Measurements from ENCODE around the gene ASAP2.

Gene ASAP2

GRCh38 chr2:9337901-9338300 is 131.3 kb downstream of the ASAP2 start:
- DNase-seq (ENCODE audit: extremely low read depth in 1 of 2, low read depth in 1 of 2), result no peak

DNA sequence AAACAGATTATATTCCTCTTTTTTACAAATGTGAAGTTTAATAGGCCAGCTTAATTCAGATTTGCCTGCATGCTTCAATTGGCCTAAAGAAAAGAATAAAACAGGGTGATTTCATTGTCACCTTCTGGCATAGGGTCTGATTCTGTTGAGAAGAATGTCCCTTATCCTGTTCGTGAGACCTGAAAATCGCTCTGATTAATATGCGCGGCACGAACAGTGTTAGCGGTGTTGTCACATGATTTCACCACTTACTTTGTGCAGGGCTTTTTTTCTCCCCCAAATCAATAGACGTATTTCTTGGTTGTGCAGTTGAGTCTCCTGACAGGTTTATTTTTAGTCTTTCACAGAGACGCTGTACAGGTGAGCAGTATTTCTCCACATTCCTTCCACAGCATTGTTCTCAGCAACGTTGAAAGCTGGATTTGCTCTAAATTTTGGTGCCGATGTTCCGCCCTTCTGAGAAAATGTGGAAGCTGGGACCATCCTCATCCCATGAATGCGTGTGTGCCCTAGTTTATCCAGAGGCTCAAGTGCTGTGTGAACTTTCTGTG is 134.8 kb downstream of the ASAP2 start:
- DNase-seq (ENCODE audit: extremely low read depth in 1 of 2, low read depth in 1 of 2), result no peak

GRCh38 chr2:9342659-9343058 is 136.0 kb downstream of the ASAP2 start:
- no peak for DNase-seq (ENCODE audit: extremely low read depth in 1 of 2, low read depth in 1 of 2)

DNA sequence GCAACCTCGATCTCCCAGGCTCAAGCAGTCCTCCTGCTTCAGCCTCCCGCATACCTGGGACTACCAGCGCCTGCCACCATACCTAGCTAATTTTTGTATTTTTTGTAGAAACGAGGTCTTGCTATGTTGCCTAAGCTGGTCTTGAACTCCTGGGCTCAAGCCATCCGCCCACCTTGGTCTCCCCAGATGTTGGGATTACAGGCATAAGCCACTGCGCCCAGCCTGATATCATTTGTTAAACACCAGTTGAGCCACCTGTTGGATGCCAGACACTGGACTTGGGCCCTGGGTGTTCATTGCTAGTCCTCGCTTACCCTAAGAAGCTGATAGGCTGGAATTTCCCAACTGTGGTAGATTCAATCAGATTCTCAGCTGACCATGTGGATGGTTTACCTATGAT is 136.9 kb downstream of the ASAP2 start:
- DNase-seq (ENCODE audit: extremely low read depth in 1 of 2, low read depth in 1 of 2), result no peak

DNA sequence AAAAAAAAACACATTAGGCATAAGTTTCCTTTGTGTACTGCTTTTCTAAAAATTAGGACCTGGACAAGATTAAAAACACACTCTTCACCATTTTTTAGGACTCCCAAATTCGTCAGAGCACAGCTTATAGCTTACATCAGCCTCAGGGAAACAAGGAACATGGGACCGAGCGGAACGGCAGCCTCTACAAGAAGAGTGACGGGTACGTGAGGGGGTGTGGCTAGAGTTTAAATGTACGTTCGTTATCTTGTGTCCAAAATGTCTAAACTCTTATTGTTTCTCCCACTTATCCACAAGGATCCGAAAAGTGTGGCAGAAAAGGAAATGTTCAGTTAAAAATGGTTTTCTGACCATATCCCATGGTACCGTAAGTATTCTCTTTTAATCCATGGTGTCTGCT is 137.8 kb downstream of the ASAP2 start:
- DNase-seq (ENCODE audit: extremely low read depth in 1 of 2, low read depth in 1 of 2), result no peak

GRCh38 chr2:9345343-9345742 is 138.7 kb downstream of the ASAP2 start:
- no peak for DNase-seq (ENCODE audit: extremely low read depth in 1 of 2, low read depth in 1 of 2)

DNA sequence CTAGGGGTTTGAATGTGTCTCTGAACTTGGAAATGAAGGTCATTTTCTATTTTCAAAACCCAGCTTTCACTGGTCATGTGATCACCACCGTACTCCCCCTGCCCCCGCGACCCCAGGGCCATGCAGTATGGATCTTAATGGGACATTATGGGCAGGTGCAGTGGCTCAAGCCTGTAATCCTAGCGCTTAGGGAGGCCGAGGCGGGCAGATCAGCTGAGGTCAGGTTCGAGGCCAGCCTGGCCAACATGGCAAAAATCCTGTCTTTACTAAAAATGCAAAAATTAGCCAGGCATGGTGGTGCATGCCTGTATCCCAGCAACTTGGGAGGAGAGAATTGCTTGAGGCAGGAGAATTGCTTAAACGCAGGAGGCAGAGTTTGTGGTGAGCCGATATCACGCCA is 139.4 kb downstream of the ASAP2 start:
- no peak for DNase-seq (ENCODE audit: extremely low read depth in 1 of 2, low read depth in 1 of 2)

- no peak for DNase-seq (ENCODE audit: extremely low read depth in 1 of 2, low read depth in 1 of 2)
These were observed 140.3 kb downstream of the ASAP2 start for GRCh38 chr2:9346885-9347284.

- no peak for DNase-seq (ENCODE audit: extremely low read depth in 1 of 2, low read depth in 1 of 2)
These were observed 140.8 kb downstream of the ASAP2 start for GRCh38 chr2:9347411-9347881.

DNA sequence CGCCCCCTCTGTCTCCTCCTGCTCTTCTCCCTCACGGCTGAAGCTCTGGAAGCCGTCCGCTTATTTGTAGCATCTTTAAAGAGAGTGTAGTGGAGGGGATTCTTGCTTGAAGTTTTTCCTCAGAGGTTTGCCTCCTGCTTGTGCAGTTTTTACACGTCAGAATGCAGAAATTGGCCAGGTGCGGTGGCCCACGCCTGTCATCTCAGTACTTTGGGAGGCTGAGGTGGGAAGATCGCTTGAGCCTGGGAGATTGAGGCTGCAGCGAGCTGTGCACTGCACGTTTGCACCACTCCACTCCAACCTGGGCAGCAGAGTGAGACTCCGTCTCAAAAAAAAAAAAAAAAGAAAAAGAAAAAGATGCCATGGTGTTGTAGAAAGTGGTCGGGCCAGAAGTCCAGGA is 147.7 kb downstream of the ASAP2 start:
- no peak for DNase-seq (ENCODE audit: extremely low read depth in 1 of 2, low read depth in 1 of 2)

- DNase-seq (ENCODE audit: extremely low read depth in 1 of 2, low read depth in 1 of 2), result no peak
These were observed 148.7 kb downstream of the ASAP2 start for GRCh38 chr2:9355270-9355669.

DNA sequence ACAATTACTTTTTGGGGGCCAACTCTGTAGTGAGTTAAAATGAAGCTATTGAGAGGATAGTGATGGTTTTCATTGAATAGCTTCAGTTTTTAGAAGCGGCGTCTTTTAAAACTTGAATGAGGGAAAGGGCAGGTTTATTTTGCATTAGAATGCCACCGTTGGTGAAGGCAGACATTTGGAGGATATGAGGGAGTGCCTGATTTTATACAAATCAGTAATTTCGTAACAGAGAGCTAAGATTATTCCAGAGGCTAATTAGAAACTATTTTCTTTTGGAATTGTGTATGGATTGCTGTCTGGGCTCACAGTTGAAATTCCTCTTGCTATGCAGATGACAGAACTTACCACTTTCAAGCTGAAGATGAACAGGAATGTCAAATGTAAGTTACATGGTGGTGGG is 149.1 kb downstream of the ASAP2 start:
- DNase-seq (ENCODE audit: extremely low read depth in 1 of 2, low read depth in 1 of 2), result no peak

- no peak for DNase-seq (ENCODE audit: extremely low read depth in 1 of 2, low read depth in 1 of 2)
These were observed 149.6 kb downstream of the ASAP2 start for GRCh38 chr2:9356261-9356660.

- no peak for DNase-seq (ENCODE audit: extremely low read depth in 1 of 2, low read depth in 1 of 2)
These were observed 152.2 kb downstream of the ASAP2 start for GRCh38 chr2:9358846-9359245.

- no peak for DNase-seq (ENCODE audit: extremely low read depth in 1 of 2, low read depth in 1 of 2)
These were observed 152.9 kb downstream of the ASAP2 start for GRCh38 chr2:9359463-9359862.

GRCh38 chr2:9360110-9360509 is 153.5 kb downstream of the ASAP2 start:
- DNase-seq (ENCODE audit: extremely low read depth in 1 of 2, low read depth in 1 of 2), result no peak

DNA sequence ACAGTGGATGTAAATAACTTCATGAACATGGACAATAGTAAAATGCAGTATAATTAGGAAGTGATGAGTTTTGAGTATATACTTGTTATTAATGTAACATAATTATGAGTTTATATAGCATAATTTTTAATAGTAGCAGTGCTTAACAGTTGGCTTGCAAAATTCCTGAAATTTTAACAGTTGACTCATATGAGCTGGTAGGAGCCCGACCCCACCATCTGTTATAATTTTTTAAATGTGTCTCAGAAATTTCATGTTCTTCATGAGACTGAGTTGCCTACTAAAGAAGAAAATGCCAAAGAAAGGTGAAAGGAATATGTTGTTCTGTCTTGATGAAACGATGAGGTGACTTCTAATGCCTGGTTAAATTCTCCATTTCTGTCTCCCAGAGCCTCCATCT is 154.1 kb downstream of the ASAP2 start:
- no peak for DNase-seq (ENCODE audit: extremely low read depth in 1 of 2, low read depth in 1 of 2)

DNA sequence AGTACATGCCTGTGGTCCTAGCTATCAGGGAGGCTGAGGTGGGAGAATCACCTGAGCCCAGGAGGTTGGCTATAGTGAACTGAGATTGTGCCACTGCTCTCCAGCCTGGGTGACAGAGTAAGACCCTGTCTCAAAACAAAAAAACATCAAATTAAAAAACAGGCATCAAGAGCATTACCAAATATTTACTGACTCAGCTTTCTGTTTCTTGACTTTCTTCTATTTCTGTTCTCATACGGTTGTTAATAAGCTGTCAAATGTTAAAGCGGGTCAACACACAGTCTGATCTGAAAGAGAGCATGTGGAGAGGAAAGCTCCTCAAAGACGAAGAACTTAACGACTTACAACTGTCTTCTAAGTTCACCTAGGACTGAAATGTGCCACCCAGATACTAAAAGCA is 157.8 kb downstream of the ASAP2 start:
- no peak for DNase-seq (ENCODE audit: extremely low read depth in 1 of 2, low read depth in 1 of 2)

DNA sequence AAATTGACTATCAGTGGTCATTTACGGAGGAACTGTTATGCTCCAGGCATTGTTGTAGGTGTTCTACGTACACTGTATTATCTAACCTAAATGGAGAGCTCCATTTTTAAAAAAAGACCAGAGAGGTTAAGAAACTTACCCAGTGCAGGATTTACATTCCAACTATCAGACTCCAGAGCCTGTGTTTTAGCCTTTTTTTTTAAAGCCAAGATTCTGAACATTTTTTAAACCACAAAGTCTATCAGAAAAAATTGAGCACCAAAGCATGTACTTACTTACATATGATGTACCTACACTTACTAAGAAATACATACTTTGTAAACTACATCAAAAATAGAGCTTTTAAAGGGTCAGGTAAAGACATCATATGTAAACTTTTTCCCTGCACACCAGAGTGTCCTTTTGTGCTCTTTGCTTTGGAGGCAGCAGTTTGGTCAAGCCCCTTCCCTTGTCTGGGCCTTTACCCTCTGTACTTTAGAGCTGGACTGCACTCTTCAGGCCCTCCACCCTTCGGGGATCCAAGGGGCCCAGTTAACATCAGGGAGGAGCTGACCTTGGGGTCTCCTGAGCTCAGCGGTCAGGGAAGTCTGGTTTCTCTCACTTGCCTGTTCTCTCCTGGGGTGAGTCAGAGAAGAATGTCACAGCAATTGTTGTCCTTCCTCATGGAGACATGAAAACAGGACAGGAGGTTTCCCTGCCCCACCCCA is 158.3 kb downstream of the ASAP2 start:
- no peak for DNase-seq (ENCODE audit: extremely low read depth in 1 of 2, low read depth in 1 of 2)

- DNase-seq (ENCODE audit: extremely low read depth in 1 of 2, low read depth in 1 of 2), result no peak
These were observed 158.9 kb downstream of the ASAP2 start for GRCh38 chr2:9365498-9366019.

GRCh38 chr2:9366026-9366425 is 159.4 kb downstream of the ASAP2 start:
- no peak for DNase-seq (ENCODE audit: extremely low read depth in 1 of 2, low read depth in 1 of 2)

DNA sequence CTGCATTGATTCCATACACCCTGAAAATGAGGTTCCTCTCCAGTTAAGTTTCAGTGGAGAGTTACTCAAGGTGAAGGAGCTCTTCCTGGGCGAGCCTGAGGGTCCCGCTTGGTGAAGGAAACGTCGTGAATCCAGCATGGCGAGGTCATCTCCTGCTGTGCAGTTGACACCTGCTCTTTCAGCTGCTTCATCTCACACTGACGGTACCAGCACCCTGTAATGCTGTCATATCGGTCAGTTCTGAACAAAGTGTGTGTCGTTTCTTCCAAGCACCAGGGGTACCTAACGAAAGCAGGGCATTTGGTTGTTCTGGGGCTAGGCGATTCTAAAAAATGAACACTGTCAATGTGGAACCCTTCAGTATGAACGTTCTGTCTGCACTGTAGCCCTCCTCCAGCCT is 164.1 kb downstream of the ASAP2 start:
- DNase-seq (ENCODE audit: extremely low read depth in 1 of 2, low read depth in 1 of 2), result no peak

GRCh38 chr2:9373047-9373446 is 166.4 kb downstream of the ASAP2 start:
- DNase-seq (ENCODE audit: extremely low read depth in 1 of 2, low read depth in 1 of 2), result no peak
